BLaER1 treated with 17β-estradiol and CSF1 and Interleukin-3, amounts not matched to agents 10 nM and 100 nM (cell line): ENCODE results near the gene REPS2.

Source experiments
- H3K27ac ChIP-seq, 11 experiments: shearing (Covaris generic); formaldehyde crosslinking; 2 replicates each; pipeline ENCODE4 v1.8.1; 2022
- H3K27me3 ChIP-seq, 11 experiments: shearing (Covaris generic); formaldehyde crosslinking; 2 replicates each; pipeline ENCODE4 v1.8.1; 2022
- H3K36me3 ChIP-seq, 11 experiments: shearing (Covaris generic); formaldehyde crosslinking; 2 replicates each; pipeline ENCODE4 v1.8.1; 2022
- H3K4me1 ChIP-seq, 10 experiments: shearing (Covaris generic); formaldehyde crosslinking; 2 replicates each; pipeline ENCODE4 v1.8.1; 2022
- H3K4me2 ChIP-seq, 11 experiments: shearing (Covaris generic); formaldehyde crosslinking; 2 replicates each; pipeline ENCODE4 v1.8.1; 2022
- H3K4me3 ChIP-seq, 10 experiments: shearing (Covaris generic); formaldehyde crosslinking; 2 replicates each; pipeline ENCODE4 v1.8.1; 2022
- H3K9ac ChIP-seq, 11 experiments: shearing (Covaris generic); formaldehyde crosslinking; 2 replicates each; pipeline ENCODE4 v1.8.1; 2022
- H3K9me3 ChIP-seq, 11 experiments: shearing (Covaris generic); formaldehyde crosslinking; replicated peaks in 1 of 11; 2 replicates each; pipeline ENCODE4 v1.8.1; 2022
- H4K20me1 ChIP-seq, 11 experiments: shearing (Covaris generic); formaldehyde crosslinking; 2 replicates each; pipeline ENCODE4 v1.8.1; 2022
- Cebpa-rat ChIP-seq, 11 experiments: shearing (Covaris generic); IDR thresholded peaks; 2 replicates each; pipeline ENCODE4 v1.8.1; 2022

REPS2 gene

GRCh38 chrX:16946361-16946964 is at the start of gene REPS2:
Gene REPS2 (plus strand): TSS chrX:16946658. CDS start chrX:16946862, 204 bp downstream.
- TF ChIP-seq Cebpa-rat (IDR thresholded peaks at IDR 0.05): no peak
- Histone ChIP-seq H3K27me3 (peaks cover 25 to 74% (median 62%) of the 10 kb centered on the region in 11 experiments), H4K20me1 (no peaks in the 10 kb centered on the region; a peak in 1 of 22 replicates), H3K27ac (peak within 1 kb of the TSS in 6 of 11 experiments; percentile 7 to 57 (median 50); a peak in 8 of 22 replicates), H3K4me1 (peaks cover 0 to 14% (median 7%) of the 10 kb centered on the region in 10 experiments; a peak in 12 of 20 replicates), H3K9ac (peak within 1 kb of the TSS; percentile 60 to 78 (median 73)), H3K4me2 (peak within 1 kb of the TSS; percentile 80 to 96 (median 92)), H3K9me3 (peaks cover 5 to 18% (median 10%) of the 10 kb centered on the region in 11 experiments; a peak in 14 of 22 replicates), H3K36me3 (no peaks in the 10 kb centered on the region), H3K4me3 (peak within 1 kb of the TSS; percentile 69 to 80 (median 71))

- TF ChIP-seq Cebpa-rat (IDR thresholded peaks at IDR 0.05): no peak
- peaks cover 14 to 68% (median 49%) of the 10 kb centered on the region in 11 experiments; a peak in 21 of 22 replicates for H3K27me3 ChIP-seq
- H3K9ac ChIP-seq: no peak overlapping the region
- H4K20me1 ChIP-seq: no peaks in the 10 kb centered on the region
- H3K4me1 ChIP-seq: peaks cover 0 to 4% (median 0%) of the 10 kb centered on the region in 10 experiments; a peak in 4 of 20 replicates
- H3K9me3 ChIP-seq: no peaks in the 10 kb centered on the region
- no peaks in the 10 kb centered on the region for H3K36me3 ChIP-seq
- no peak overlapping the region for H3K4me3 ChIP-seq
- no peak overlapping the region for H3K4me2 ChIP-seq
- H3K27ac ChIP-seq: no peak overlapping the region
These were observed 49.0 kb upstream of the REPS2 start for GRCh38 chrX:16897445-16897844.

- peak overlapping the region in 6 of 11 experiments; percentile 29 to 69 (median 60); a peak in 13 of 22 replicates for H3K4me2 ChIP-seq
- peaks cover 0 to 34% (median 17%) of the 10 kb centered on the region in 11 experiments; a peak in 15 of 22 replicates for H3K27me3 ChIP-seq
- H3K36me3 ChIP-seq: no peaks in the 10 kb centered on the region
- H3K9ac ChIP-seq: peak overlapping the region in 2 of 11 experiments; percentile 11 to 14; a peak in 3 of 22 replicates
- peak overlapping the region in 6 of 11 experiments; percentile 12 to 56 (median 52); a peak in 10 of 22 replicates for H3K27ac ChIP-seq
- H3K4me1 ChIP-seq: peaks cover 0 to 24% (median 10%) of the 10 kb centered on the region in 10 experiments; a peak in 11 of 20 replicates
- TF ChIP-seq Cebpa-rat (IDR thresholded peaks at IDR 0.05): no peak
- H3K9me3 ChIP-seq: peaks cover 0 to 3% (median 0%) of the 10 kb centered on the region in 11 experiments; a peak in 1 of 22 replicates
- no peaks in the 10 kb centered on the region for H4K20me1 ChIP-seq
- no peak overlapping the region for H3K4me3 ChIP-seq
These were observed 43.0 kb upstream of the REPS2 start for GRCh38 chrX:16903274-16904022.

- no peak for TF ChIP-seq Cebpa-rat (IDR thresholded peaks at IDR 0.05)
- H3K36me3 ChIP-seq: no peaks in the 10 kb centered on the region
- 0 out of 22 replicates have a peak overlapping the region, but pooled peaks of 1 of the 11 experiments have one; percentile 46 for H3K4me2 ChIP-seq
- H3K9ac ChIP-seq: no peak overlapping the region
- peaks cover 0 to 42% (median 0%) of the 10 kb centered on the region in 10 experiments; a peak in 8 of 20 replicates for H3K4me1 ChIP-seq
- H3K4me3 ChIP-seq: no peak overlapping the region
- H3K27me3 ChIP-seq: peaks cover 0 to 41% (median 24%) of the 10 kb centered on the region in 11 experiments; a peak in 13 of 22 replicates
- no peaks in the 10 kb centered on the region for H4K20me1 ChIP-seq
- H3K9me3 ChIP-seq: no peaks in the 10 kb centered on the region
- H3K27ac ChIP-seq: no peak overlapping the region
These were observed 36.1 kb upstream of the REPS2 start for GRCh38 chrX:16910376-16910775.

- 0 out of 22 replicates have a peak, but pooled peaks of 1 of the 11 experiments have one; percentile 7 for TF ChIP-seq Cebpa-rat (IDR thresholded peaks at IDR 0.05)
- Histone ChIP-seq H4K20me1 (no peaks in the 10 kb centered on the region), H3K36me3 (no peaks in the 10 kb centered on the region), H3K27me3 (peaks cover 0 to 42% (median 31%) of the 10 kb centered on the region in 11 experiments; a peak in 17 of 22 replicates), H3K4me3 (no peak overlapping the region), H3K4me1 (peaks cover 0 to 42% (median 0%) of the 10 kb centered on the region in 10 experiments; a peak in 8 of 20 replicates), H3K9me3 (no peaks in the 10 kb centered on the region), H3K27ac (peak overlapping the region in 3 of 11 experiments; percentile 13 to 42 (median 41); a peak in 4 of 22 replicates), H3K4me2 (peak overlapping the region in 4 of 11 experiments; percentile 9 to 62 (median 42); a peak in 6 of 22 replicates), H3K9ac (peak overlapping the region in 1 of 11 experiments; percentile 23; a peak in 1 of 22 replicates)
These were observed 32.4 kb upstream of the REPS2 start for GRCh38 chrX:16914058-16914457.

- Histone ChIP-seq H3K36me3 (no peaks in the 10 kb centered on the region), H3K4me3 (no peak overlapping the region), H3K4me2 (no peak overlapping the region), H4K20me1 (no peaks in the 10 kb centered on the region), H3K9ac (no peak overlapping the region), H3K4me1 (peaks cover 0 to 30% (median 0%) of the 10 kb centered on the region in 10 experiments; a peak in 8 of 20 replicates), H3K27me3 (peaks cover 0 to 62% (median 41%) of the 10 kb centered on the region in 11 experiments; a peak in 17 of 22 replicates), H3K9me3 (no peaks in the 10 kb centered on the region), H3K27ac (no peak overlapping the region)
- no peak for TF ChIP-seq Cebpa-rat (IDR thresholded peaks at IDR 0.05)
These were observed 29.9 kb upstream of the REPS2 start for GRCh38 chrX:16916561-16916960.

- no peak for TF ChIP-seq Cebpa-rat (IDR thresholded peaks at IDR 0.05)
These were observed 29.3 kb upstream of the REPS2 start for GRCh38 chrX:16917120-16917519.

GRCh38 chrX:16918979-16919378 is 27.5 kb upstream of the REPS2 start:
- Histone ChIP-seq H3K36me3 (no peaks in the 10 kb centered on the region), H4K20me1 (no peaks in the 10 kb centered on the region), H3K9me3 (peaks cover 0 to 3% (median 0%) of the 10 kb centered on the region in 11 experiments; a peak in 1 of 22 replicates), H3K27ac (no peak overlapping the region), H3K4me2 (no peak overlapping the region), H3K9ac (no peak overlapping the region), H3K4me3 (no peak overlapping the region), H3K27me3 (peaks cover 0 to 66% (median 36%) of the 10 kb centered on the region in 11 experiments; a peak in 18 of 22 replicates), H3K4me1 (peaks cover 0 to 8% (median 0%) of the 10 kb centered on the region in 10 experiments; a peak in 7 of 20 replicates)
- no peak for TF ChIP-seq Cebpa-rat (IDR thresholded peaks at IDR 0.05)

More at GRCh38 chrX:16917120-16917519, 29.3 kb upstream of the REPS2 start:
- Histone ChIP-seq H3K36me3 (no peaks in the 10 kb centered on the region), H3K4me3 (no peak overlapping the region), H3K4me1 (peaks cover 0 to 24% (median 0%) of the 10 kb centered on the region in 10 experiments; a peak in 8 of 20 replicates), H3K9ac (no peak overlapping the region), H3K27ac (no peak overlapping the region), H3K27me3 (peaks cover 0 to 67% (median 41%) of the 10 kb centered on the region in 11 experiments; a peak in 17 of 22 replicates), H3K9me3 (no peaks in the 10 kb centered on the region), H4K20me1 (no peaks in the 10 kb centered on the region), H3K4me2 (no peak overlapping the region)
